HEK293T (cell line): ENCODE data around the gene SGF29.
"Not testable (repeated sequence)": the region's sequence is repeated elsewhere in the genome, so short reads cannot be mapped to it uniquely, and the experiment has no call there.

Experiments
- CTCF ChIA-PET: fragments of 350-600 bp; formaldehyde crosslinking; extraction: SDS; loops from one replicate; lab custom pipeline; 2021; ENCODE audit warnings: antibody characterized with exemption, inconsistent platforms; lab: Yijun Ruan, JAX
- POLR2A ChIA-PET: fragments of 350-600 bp; formaldehyde crosslinking; extraction: SDS; loops from one replicate; lab custom pipeline; 2020; ENCODE audit warnings: antibody characterized with exemption, inconsistent platforms; lab: Yijun Ruan, JAX
- DNase-seq: peaks from one replicate; pipeline ENCODE4 v3.0.0; 2012; ENCODE audit warnings: mixed read lengths; ENCODE audit errors: extremely low spot score
- ARNT ChIP-seq: fragments of 450-650 bp; IDR thresholded peaks from 2 replicates; pipeline ENCODE4 v1.6.1; 2017; ENCODE audit warnings: mild to moderate bottlenecking
- BHLHE40 ChIP-seq: fragments of 450-650 bp; IDR thresholded peaks from 2 replicates; pipeline ENCODE4 v1.6.1; 2016; ENCODE audit warnings: mild to moderate bottlenecking, moderate library complexity, borderline replicate concordance
- CTBP1 ChIP-seq: fragments of 450-650 bp; IDR thresholded peaks from 2 replicates; pipeline ENCODE4 v1.6.1; 2016; ENCODE audit warnings: borderline replicate concordance
- ELF4 ChIP-seq: fragments of 450-650 bp; IDR thresholded peaks from 2 replicates; pipeline ENCODE4 v1.6.1; 2017; ENCODE audit warnings: antibody characterized with exemption
- FOXA1 ChIP-seq: fragments of 450-650 bp; IDR thresholded peaks from 2 replicates; pipeline ENCODE4 v1.6.1; 2016; ENCODE audit warnings: mild to moderate bottlenecking
- FOXK2 ChIP-seq: fragments of 450-650 bp; IDR thresholded peaks from 2 replicates; pipeline ENCODE4 v1.6.1; 2016; ENCODE audit warnings: mild to moderate bottlenecking
- FOXM1 ChIP-seq: fragments of 450-650 bp; IDR thresholded peaks from 2 replicates; pipeline ENCODE4 v1.6.1; 2017; ENCODE audit warnings: mild to moderate bottlenecking, borderline replicate concordance
- HDGF ChIP-seq: fragments of 450-650 bp; IDR thresholded peaks from 2 replicates; pipeline ENCODE4 v1.6.1; 2017; ENCODE audit warnings: antibody characterized with exemption, borderline replicate concordance
- L3MBTL2 ChIP-seq: fragments of 450-650 bp; conservative IDR thresholded peaks from 2 replicates; pipeline ENCODE4 v1.6.1; 2016; ENCODE audit warnings: mild to moderate bottlenecking
- LEF1 ChIP-seq: fragments of 450-650 bp; IDR thresholded peaks from 2 replicates; pipeline ENCODE4 v1.6.1; 2017; ENCODE audit warnings: mild to moderate bottlenecking, borderline replicate concordance
- NFRKB ChIP-seq: fragments of 450-650 bp; IDR thresholded peaks from 2 replicates; pipeline ENCODE4 v1.6.1; 2016; ENCODE audit warnings: mild to moderate bottlenecking, moderate library complexity
- SP1 ChIP-seq: fragments of 450-650 bp; IDR thresholded peaks from 2 replicates; pipeline ENCODE4 v1.6.1; 2017
- SUZ12 ChIP-seq: fragments of 450-650 bp; IDR thresholded peaks from 2 replicates; pipeline ENCODE4 v1.6.1; 2016; ENCODE audit warnings: mild to moderate bottlenecking
- TARDBP ChIP-seq: fragments of 450-650 bp; IDR thresholded peaks from 2 replicates; pipeline ENCODE4 v1.6.1; 2016
- ZNF384 ChIP-seq: fragments of 450-650 bp; IDR thresholded peaks from 2 replicates; pipeline ENCODE4 v1.6.1; 2016
- TF ChIP-seq, protein P1 (sequence below): fragments of 450-650 bp; IDR thresholded peaks from 2 replicates; pipeline ENCODE4 v1.6.1; 2016

SGF29 gene

DNA sequence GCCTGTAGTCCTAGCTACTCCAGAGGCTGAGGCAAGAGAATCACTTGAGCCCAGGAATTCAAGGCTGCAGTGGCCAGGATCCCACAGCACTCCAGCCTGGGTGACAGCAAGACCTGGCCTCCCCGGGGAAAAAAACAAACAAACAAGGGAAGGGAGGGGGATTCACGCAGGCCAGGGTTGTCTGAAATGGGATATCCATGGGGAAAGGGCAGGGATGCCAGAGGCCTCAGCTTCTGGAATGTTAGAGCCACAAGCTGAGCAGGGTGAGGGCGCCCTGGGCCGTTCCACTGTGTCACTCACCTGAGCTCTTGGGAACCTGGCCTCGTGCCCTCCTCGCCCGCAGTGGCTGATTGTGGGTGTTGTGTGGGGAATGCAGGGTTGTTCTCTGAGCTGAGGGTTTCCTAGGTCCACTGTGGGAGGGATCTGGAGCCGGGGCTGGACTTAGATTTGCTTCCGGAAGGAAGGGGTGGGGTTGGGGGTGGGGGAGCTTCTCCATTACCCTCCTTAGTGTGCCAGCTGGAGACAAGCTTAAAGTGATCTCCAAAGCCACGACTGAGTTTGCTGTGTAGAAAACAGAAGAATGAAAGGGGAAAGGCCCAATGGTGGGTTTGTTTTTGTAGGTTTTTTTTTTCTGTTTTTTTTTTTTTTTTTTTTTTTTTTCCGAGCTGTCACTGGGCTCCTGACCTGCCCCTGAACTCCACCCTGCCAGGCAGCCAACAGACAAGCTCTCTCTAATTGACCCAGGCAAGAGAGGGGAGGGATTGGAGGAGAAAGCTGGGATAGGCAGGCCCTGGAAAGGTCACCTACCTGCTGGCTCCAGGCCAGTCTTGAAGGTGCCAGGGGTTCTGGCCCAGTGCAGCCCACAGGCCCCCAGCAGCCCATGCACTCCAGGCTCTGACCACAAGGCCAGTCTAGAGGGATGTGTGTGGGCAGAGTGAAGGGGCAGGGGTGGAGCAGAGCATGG, 56.2 kb downstream of the SGF29 start, which contains the start of gene SULT1A1:
SULT1A1 (minus strand) TSS at position 414 of the 964 bp plus-strand sequence. CDS start 1,189 bp downstream, outside the sequence.
- DNase-seq = no peak
- CTCF ChIA-PET = interaction anchor here (0.7 kb wide), 2 partner anchors 38 to 1764 kb away, joined by 3 read pairs; no protein-coding TSS in a partner anchor
- TF ChIP-seq FOXA1 = no peak
- TF ChIP-seq ZNF384 = peak; percentile 77; the same call in 1 of the 2 replicates
- TF ChIP-seq TARDBP = no peak
- POLR2A ChIA-PET = interaction anchor here (0.7 to 1.4 kb wide), 3 partner anchors 12 to 56 kb away, joined by 3 to 5 read pairs (median 4); partner anchors contain the start of gene SGF29

DNA sequence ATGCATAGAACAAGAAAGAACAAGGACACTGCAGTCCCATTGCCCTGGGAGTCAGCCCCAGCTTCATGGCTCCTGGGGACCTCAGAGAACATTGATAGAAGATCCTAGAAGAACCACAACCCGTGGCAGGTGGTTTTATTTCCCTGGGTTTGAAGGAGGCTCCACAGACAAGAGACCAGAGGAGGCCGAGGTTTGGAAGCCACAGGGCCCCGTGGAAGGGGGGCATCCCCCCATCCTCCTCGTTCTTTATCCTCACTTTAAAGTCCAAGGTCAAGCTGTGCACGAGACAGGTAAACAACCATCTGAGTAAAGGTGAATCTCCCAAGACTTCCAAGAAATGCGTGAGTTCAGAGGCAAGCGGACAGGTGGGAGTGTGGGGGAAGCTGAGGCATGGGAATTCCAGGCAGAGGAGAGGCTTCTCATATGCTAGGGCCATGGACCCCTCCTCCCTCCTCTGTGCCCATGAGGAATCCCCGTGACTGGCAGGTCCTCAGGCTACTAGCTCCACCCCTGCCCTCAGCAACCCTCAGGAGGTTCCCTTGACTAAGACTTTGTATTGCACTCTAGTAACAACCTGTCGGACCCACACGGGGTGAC, 57.0 kb downstream of the SGF29 start:
- POLR2A ChIA-PET = interaction anchor here (1.4 kb wide), 1 partner anchor 55 kb away, joined by 3 read pairs; no protein-coding TSS in a partner anchor
- CTCF ChIA-PET = interaction anchor here (0.7 kb wide), 1 partner anchor 1763 kb away, joined by 3 read pairs; no protein-coding TSS in a partner anchor
- DNase-seq = no peak
- TF ChIP-seq FOXM1 = no peak
- TF ChIP-seq NFRKB = no peak
- TF ChIP-seq FOXK2 = no peak
- TF ChIP-seq, protein P1, sequence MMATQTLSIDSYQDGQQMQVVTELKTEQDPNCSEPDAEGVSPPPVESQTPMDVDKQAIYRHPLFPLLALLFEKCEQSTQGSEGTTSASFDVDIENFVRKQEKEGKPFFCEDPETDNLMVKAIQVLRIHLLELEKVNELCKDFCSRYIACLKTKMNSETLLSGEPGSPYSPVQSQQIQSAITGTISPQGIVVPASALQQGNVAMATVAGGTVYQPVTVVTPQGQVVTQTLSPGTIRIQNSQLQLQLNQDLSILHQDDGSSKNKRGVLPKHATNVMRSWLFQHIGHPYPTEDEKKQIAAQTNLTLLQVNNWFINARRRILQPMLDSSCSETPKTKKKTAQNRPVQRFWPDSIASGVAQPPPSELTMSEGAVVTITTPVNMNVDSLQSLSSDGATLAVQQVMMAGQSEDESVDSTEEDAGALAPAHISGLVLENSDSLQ = no peak
- TF ChIP-seq L3MBTL2 = no peak
- no peak for TF ChIP-seq LEF1
- no peak for TF ChIP-seq ARNT
- no peak for TF ChIP-seq FOXA1
- no peak for TF ChIP-seq CTBP1
- TF ChIP-seq SP1 = no peak
- no peak for TF ChIP-seq ELF4
- no peak for TF ChIP-seq TARDBP
- no peak for TF ChIP-seq BHLHE40
- no peak for TF ChIP-seq SUZ12
- TF ChIP-seq ZNF384 = no peak
- no peak for TF ChIP-seq HDGF

DNA sequence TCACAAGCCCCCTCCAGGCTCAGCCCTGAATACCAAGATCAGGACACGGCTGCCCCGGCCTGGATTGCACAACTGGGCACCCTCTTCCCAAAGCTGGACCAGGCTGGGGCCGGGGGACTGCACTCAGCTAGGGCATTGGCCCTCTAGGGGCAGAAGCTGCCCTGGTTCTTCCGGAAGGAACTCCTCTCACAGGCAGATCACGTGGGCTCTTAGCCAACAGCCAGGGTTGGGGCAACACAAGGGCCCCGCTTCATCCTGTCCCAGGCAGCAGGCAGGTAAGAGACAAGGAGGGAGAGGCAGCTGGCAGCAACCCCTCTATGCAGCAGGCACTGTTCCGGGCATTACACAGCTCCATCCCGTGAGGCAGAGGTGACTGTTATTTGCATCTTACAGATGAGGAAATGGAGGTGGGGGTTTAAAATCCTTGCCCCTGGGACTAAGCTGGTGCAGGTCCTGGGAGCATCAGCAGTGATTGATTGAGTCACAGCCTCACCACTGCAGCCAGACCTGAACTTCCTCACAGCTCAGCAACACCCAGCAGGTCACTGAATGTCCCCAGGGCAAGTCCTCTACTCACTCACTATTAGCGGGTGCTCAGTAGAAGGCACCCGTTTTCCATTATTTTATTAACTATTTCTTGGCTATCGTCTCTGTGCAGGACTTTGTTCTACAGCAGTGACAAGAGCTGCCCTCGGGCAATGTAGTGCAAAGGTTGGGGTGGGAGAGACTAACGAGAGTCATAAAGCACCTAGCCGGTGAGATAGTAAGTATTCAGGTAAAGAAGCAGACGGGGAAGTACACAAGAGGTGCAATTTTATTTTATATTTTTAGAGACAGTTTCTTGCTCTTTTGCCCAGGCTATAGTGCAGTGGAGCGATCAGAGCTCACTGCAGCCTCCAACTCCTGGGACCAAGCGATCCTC, 58.9 kb downstream of the SGF29 start:
- POLR2A ChIA-PET, DNase-seq, CTCF ChIA-PET: not testable (repeated sequence)

DNA sequence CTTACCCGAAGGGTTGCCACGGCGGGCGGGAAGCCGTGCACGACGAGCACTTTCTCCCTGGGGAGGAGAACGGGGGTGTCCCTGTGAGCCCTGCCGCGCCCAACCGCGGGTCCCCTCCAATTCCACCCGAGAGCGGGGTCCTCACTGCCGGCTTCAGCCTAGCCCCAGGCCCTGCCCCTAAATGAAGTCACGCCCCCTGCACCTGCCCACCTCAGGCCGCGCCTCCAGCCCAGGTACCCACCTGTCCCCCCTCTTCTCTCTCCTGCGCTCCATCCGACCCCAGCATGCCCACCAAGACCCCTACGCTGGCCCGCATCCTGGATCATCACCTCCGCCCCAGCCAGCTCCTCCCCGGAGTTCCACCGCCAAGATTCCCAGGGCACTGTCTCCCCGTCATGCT, 60.2 kb downstream of the SGF29 start:
- CTCF ChIA-PET, POLR2A ChIA-PET: not testable (repeated sequence)

DNA sequence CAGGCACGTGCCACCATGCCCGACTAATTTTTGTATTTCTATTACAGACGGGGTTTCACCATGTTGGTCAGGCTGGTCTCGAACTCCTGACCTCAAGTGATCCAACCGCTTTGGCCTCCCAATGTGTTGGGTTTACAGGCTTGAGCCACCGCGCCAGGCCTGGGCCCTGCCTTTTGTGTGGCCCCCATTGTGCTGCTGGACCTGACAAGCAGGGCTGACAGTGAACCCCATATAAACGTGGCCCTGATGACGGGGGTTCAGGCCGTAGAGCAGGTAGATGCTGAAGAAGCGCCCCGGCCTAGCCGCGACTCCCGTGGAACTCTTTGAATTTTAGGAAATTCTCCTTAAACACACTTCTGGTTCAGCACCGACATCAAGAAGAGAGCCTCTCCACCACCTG, 60.8 kb downstream of the SGF29 start:
- CTCF ChIA-PET, DNase-seq, POLR2A ChIA-PET: not testable (repeated sequence)

More for the DNA sequence above, 60.2 kb downstream of the SGF29 start:
- not testable (repeated sequence) for DNase-seq

DNA sequence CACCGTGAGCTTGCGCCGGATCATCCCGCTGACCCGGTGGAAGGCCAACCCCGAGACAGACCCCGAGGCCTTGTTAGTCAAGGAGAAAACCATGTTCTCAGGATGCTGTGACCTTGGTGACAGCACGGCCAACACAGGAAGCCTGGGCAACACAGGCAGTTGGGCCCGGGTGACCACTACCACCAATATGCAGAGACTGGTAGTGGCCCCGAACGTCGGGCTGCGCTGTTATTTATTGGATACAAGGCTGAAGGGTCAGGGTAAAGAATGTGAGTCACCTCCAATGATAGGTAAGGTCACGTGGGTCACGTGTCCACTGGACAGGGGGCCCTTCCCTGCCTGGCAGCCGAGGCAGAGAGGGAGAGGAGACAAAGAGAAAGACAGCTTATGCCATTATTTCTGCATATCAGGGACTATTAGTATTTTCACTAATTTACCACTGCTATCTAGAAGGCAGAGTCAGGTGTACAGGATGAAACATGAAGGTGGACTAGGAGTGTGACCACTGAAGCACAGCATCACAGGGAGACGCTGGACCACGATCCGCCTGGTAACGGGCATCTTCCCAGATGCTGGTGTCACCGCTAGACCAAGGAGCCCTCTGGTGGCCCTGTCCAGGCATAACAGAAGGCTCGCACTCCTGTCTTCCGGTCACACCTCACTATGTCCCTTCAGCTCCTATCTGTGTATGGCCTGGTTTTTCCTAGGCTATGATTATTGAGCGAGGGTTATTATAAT, 61.9 kb downstream of the SGF29 start:
- DNase-seq, POLR2A ChIA-PET: not testable (repeated sequence)
- CTCF ChIA-PET = interaction anchor here (0.6 kb wide), 1 partner anchor 106 kb away, joined by 4 read pairs; no protein-coding TSS in a partner anchor

DNA sequence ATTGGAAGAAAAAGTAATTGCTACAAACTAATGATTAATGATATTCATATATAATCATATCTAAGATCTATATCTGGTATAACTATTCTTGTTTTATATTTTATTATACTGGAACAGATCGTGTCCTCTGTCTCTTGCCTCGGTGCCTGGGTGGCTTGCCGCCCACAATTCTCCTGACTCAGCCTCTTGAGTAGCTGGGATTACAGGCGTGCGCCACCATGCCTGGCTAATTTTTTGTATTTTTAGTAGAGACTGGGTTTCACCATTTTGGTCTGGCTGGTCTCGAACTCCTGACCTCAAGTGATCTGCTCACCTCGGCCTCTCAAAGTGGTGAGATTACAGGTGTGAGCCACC, 62.5 kb downstream of the SGF29 start:
- POLR2A ChIA-PET, DNase-seq: not testable (repeated sequence)
- CTCF ChIA-PET = interaction anchor here (0.6 kb wide), 1 partner anchor 106 kb away, joined by 4 read pairs; no protein-coding TSS in a partner anchor

DNA sequence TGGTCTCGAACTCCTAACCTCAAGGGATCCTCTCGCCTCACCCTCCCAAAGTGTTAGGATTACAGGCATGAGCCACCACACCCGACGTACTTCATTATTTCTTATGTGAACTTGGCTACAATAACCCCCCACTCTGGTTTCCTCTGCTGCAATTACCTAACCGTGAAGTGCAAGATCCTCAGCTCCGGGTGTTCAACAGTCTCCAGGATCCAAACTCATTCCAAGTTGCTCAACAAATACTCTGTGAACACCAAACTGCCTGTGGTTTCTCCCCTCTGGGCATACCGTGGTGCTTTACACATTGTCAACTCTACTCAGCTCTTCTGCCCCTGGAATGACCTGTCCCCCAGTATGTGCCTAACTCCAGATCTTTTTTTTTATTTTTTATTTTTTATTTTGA, 62.9 kb downstream of the SGF29 start:
- CTCF ChIA-PET = interaction anchor here (0.6 kb wide), 1 partner anchor 107 kb away, joined by 4 read pairs; no protein-coding TSS in a partner anchor
- POLR2A ChIA-PET = no interaction called here
- no peak for DNase-seq
- TF ChIP-seq LEF1 = no peak
